DMS153 treated with DMSO at 0.1 percent for 48 hours (cell line): ENCODE results near the gene ACP1.

ENCODE experiments used
- DNase-seq: peaks from one replicate; lab custom pipeline; 2025; ENCODE audit not compliant: unreplicated experiment; lab: John Stamatoyannopoulos, UW

Gene ACP1

DNA sequence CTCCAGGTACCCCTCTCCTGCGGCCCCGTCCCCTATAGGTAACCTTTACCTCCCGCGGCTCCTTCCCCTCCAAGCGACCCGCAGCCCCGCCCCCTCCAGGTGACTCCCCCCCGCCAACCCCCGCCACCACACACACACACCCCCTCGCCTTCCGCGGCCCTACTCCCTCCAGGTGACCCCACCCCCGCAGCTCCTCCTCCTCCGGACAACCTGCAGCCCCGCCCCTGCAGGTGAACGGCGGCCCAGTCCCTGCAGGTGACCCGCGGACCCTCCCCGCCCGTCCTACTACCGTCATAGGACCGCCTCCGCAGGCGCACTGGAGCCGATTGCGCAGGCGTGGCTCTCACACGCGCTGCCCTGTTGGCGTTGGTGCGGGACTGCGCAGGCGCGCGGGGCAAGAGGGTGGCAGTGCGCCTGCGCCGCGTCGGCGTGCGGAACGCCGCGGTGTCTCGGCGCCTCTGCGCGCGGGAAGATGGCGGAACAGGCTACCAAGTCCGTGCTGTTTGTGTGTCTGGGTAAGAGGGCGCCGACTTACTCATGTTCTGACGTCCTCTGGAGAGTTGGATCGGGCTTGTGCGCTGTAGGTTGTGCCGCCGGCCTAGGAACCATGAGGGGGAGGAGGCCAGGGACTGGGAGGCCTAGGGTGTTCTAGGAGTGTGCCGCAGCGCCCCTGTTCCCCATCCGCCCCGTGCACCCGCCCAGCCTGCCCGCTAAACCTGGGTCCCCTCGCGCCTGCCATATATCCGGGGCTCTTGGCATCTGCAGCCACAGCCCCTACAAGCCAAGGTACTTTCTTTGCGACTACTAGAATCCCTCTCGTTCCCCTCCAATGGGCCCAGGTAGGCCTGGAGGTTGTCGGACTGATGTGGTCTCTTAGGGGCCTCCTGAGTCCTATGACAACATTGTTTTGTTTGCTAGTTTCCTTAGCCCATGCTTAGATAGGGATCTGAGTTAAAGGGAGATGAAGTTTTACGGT is at the start of gene ACP1:
TSS of gene ACP1 (plus strand) at position 455 of the 976 bp plus-strand sequence. CDS start at position 473, 18 bp downstream.
- peak; percentile 71 for DNase-seq

GRCh38 chr2:216068-216467 is 48.7 kb upstream of the ACP1 start:
- no peak for DNase-seq

- no peak for DNase-seq
Measured at GRCh38 chr2:223451-223850, 41.3 kb upstream of the ACP1 start.

- no peak for DNase-seq
Measured at GRCh38 chr2:223971-224760, 40.6 kb upstream of the ACP1 start.

DNA sequence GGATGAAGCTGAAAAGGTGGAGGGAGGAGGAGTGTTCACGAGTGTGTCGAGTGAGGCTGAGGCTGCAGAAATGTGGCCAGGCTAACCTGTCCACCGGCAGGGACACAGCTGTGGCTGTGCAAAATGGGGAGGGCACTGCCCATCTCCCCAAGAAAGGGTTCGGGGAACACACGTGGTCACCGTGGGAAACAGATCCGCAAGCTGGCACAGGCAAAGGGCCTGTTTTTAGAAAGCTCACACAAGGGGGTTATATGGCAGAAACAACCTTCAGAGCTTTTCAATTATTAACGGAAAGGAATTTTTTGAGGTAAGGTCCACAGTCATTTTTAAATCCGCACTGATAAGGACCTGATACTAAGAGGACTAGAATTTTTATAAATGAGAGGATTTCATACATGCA is 36.6 kb upstream of the ACP1 start:
- no peak for DNase-seq

- DNase-seq = no peak
Measured at GRCh38 chr2:228518-229278, 36.0 kb upstream of the ACP1 start.

DNA sequence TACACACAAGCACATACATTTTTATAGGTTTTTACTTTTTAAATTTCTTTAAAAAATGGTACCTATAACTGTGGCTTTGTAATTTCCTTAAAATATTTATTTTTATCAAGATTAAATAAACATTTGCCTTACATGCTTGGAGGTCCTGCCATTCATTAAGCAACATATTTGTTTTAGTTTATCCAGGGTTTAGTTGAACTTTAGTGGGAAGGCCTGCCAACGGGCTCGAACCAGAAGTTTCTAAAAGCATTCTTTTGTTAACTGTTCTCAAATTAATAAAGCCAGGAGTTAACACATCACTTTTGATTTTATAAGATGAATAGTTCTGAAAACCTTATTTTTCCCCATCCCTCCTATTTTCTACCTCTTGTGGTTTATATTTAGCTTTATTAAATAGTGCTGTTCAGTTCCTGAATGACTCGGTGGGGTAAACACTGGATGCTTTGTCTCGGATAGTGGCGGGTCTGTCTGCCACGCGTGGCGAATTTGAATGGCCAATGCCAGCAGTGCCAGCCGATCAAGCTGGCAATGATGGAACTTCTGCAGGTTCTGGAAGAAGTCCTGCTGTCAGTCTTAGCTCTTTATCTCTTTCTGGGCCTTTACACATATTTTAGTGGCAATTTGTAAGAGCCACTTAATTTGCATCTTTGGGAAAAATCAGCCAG is 33.1 kb upstream of the ACP1 start:
- DNase-seq = no peak

- no peak for DNase-seq
Measured at GRCh38 chr2:233030-233429, 31.7 kb upstream of the ACP1 start.

GRCh38 chr2:234421-234820 is 30.3 kb upstream of the ACP1 start:
- no peak for DNase-seq

DNA sequence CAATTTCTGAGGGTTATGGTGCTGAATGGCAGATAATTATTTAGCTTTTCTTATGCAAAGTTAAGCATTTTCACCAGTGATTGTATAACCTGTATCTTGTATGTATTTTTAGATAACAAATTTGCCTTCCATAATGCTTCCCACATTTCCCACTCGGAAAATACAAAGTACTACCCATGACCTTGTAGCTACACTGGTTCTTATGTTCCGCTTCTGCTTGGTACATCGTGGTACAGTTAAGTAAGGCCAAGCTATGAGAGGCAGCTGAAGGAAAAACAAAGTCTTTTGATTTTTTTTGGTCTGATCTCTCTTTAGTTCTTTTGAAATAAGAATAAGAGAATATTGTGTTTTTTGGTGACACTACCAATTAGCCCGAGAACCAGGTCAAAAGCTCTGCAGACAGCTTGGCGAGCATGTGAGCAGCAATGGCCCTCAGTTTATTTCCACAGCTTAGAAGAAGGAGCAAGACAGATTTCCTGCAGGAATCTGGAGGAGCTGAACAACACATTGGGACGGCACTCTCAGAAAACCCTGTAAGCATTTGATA is 27.7 kb upstream of the ACP1 start:
- no peak for DNase-seq

DNA sequence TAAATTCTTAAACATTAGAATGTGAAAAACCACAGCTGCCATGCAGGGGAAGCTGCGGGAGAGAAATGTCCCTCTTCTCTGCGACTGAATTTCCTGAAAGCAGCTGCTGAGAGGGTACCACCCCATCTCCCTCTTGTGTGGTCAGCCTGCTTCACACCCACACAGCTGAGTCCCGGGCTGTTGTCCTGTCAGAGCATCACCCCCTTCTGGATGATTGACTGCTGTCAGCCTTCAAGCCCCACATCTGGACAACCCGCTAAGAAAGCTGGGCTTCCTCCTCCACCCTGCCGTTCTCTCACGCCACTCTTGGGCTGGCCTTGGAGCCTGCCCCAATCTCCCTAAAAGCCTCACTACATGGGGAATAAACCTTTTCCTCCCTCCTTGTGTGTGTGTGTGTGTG is 26.9 kb upstream of the ACP1 start:
- DNase-seq = no peak

DNA sequence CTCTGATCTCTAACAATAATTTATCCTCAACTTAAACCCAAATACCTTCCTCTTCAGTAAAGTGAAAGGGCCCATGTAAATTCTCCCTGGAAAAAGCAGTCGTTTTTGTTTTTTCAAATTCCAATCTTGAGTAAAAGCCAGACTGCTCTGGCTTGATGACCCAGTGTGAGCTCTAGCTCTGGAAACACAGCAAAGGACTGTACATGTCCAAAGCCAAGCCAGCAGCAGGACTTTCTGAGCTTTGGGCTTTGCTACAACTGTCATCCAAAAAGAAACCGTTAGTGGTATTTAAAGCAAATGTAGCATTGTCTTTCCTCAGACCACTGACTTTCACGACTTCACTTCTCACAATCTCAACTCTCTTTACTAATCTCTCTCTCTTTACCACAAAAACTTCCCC is 26.3 kb upstream of the ACP1 start:
- no peak for DNase-seq

- DNase-seq = no peak
Measured at GRCh38 chr2:238869-239268, 25.9 kb upstream of the ACP1 start.

- no peak for DNase-seq
Measured at GRCh38 chr2:244547-244946, 20.2 kb upstream of the ACP1 start.

- no peak for DNase-seq
Measured at GRCh38 chr2:246489-247144, 18.1 kb upstream of the ACP1 start.

DNA sequence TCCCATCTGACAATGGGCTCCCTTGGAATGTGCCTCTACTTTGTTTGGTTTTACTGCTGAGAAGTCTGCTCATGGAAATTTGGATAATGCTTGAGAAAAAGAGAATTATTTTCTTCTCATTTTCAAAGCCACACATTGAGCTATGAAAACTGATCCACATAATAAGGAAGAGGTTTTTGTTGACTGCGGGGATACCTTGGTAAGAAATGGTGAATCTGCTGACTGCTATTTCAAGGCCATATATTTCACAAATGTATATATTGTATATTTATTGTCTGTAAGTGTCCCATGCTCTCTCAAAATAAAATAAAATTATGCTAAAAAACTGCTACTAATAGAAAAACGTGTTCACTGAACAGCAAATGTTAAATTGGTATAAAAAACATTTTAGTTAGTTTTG is 16.0 kb upstream of the ACP1 start:
- DNase-seq = no peak

- DNase-seq = no peak
Measured at GRCh38 chr2:249538-250042, 15.2 kb upstream of the ACP1 start.

DNA sequence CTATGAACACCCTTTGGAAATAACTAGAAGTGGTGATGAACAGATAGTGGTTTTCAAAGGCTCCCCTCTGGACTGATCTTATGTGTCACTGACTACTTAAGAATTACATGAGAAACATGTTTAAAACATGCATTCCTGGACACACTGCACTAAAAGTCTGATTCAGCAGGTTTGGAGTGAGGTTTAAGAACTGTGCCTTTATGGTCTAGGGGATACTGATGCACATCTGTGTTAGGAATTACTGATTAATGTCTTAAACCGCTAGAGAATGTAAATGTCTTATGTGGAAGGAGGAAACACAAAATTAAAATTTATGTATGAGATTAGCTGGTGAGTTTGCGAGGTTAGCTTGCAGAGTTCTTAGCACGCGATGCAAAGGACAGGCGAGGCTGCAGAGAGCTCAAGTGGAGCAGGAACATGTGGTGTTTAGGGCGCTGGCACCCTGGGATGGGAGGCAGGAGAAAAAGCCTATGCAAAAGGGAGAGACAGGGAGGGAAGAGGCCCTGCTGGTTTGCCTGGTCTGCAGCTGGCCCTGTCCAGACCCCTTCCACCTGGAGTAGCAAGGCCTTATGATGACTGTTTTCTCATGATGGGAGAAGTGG is 12.6 kb upstream of the ACP1 start:
- DNase-seq = no peak

DNA sequence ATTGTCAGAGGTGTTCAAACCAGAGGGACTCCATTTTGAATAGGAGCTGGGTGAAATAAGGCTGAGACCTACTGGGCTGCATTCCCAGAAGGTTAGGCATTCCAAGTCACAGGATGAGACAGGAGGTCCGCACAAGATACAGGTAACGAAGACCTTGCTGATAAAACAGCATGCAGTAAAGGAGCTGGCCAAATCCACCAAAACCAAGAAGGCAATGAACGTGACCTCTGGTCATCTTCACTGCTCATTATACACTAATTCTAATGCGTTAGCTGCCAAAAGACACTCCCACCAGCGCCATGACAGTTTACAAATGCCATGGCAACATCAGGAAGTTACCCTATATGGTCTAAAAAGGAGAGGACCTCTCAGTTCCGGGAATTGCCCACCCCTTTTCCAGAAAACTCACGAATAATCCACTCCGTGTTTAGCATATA is 11.5 kb upstream of the ACP1 start:
- DNase-seq = no peak
